Progenitor cell of endocrine pancreas (in vitro differentiated cells): ENCODE data around the gene LILRB5. TPM values are rescaled to one million over a fixed set of nuclear protein-coding genes. Genes with fewer than 3 reads are reported as not detected.
A peak's percentile ranks its signal among the peaks of the same experiment; 100 is the strongest.

Source experiments
- DNase-seq: peaks from one replicate; pipeline ENCODE4 v3.0.0; 2021; ENCODE audit warnings: low spot score; ENCODE audit not compliant: unreplicated experiment
- H3K27ac Mint-ChIP-seq: 2 replicates; pipeline ENCODE4 v1.8.0; 2021; ENCODE audit warnings: mild to moderate bottlenecking, moderate library complexity, mixed read lengths
- H3K27me3 Mint-ChIP-seq: 2 replicates; pipeline ENCODE4 v1.8.0; 2021; ENCODE audit warnings: mixed read lengths
- H3K36me3 Mint-ChIP-seq: 2 replicates; pipeline ENCODE4 v1.8.0; 2022; ENCODE audit warnings: mixed read lengths; ENCODE audit not compliant: insufficient read depth
- H3K4me1 Mint-ChIP-seq: 2 replicates; pipeline ENCODE4 v1.8.0; 2021; ENCODE audit warnings: low read depth, mixed read lengths
- H3K4me3 Mint-ChIP-seq: 2 replicates; pipeline ENCODE4 v1.8.0; 2021; ENCODE audit warnings: low read depth, mild to moderate bottlenecking, moderate library complexity, mixed read lengths
- H3K9me3 Mint-ChIP-seq: 2 replicates; pipeline ENCODE4 v1.8.0; 2021; ENCODE audit warnings: low read depth, mixed read lengths
- CTCF ChIP-seq: fragments of 200-600 bp; sonication (generic); IDR thresholded peaks from one replicate; pipeline ENCODE4 v1.5.0; 2021; ENCODE audit warnings: antibody characterized with exemption, mild to moderate bottlenecking; ENCODE audit not compliant: unreplicated experiment
- total RNA-seq: library from RNA; stranded (reverse); gene quantifications from 2 replicates; pipeline ENCODE4 v1.2.1, GENCODE V29; 2021

Gene LILRB5
- total RNA-seq, 1 donor from 2014 or later: not detected

GRCh38 chr19:54266133-54266532, 9.1 kb upstream of the LILRB5 start:
- TF ChIP-seq CTCF: peak; percentile 91
- no peaks in the 10 kb centered on the region for H3K9me3 Mint-ChIP-seq
- H3K27ac Mint-ChIP-seq: no peak overlapping the region
- H3K36me3 Mint-ChIP-seq: no peaks in the 10 kb centered on the region
- H3K27me3 Mint-ChIP-seq: peaks cover 51% of the 10 kb centered on the region
- no peak overlapping the region for H3K4me3 Mint-ChIP-seq
- no peaks in the 10 kb centered on the region for H3K4me1 Mint-ChIP-seq
- DNase-seq: peak; percentile 82

- no peaks in the 10 kb centered on the region for H3K4me1 Mint-ChIP-seq
- no peak for DNase-seq
- no peak overlapping the region for H3K27ac Mint-ChIP-seq
- no peaks in the 10 kb centered on the region for H3K36me3 Mint-ChIP-seq
- H3K27me3 Mint-ChIP-seq: peaks cover 39% of the 10 kb centered on the region
- H3K9me3 Mint-ChIP-seq: no peaks in the 10 kb centered on the region
- TF ChIP-seq CTCF: no peak
- no peak overlapping the region for H3K4me3 Mint-ChIP-seq
Measured at GRCh38 chr19:54262470-54262869, 5.4 kb upstream of the LILRB5 start.

GRCh38 chr19:54262066-54262465, 5.0 kb upstream of the LILRB5 start:
- H3K36me3 Mint-ChIP-seq: no peaks in the 10 kb centered on the region
- no peaks in the 10 kb centered on the region for H3K4me1 Mint-ChIP-seq
- no peak for DNase-seq

GRCh38 chr19:54256250-54257115, 590 bp downstream of the LILRB5 start:
- Mint-ChIP-seq H3K4me1 (no peaks in the 10 kb centered on the region), H3K36me3 (no peaks in the 10 kb centered on the region), H3K27ac (no peak overlapping the region), H3K9me3 (no peaks in the 10 kb centered on the region), H3K27me3 (peaks cover 29% of the 10 kb centered on the region), H3K4me3 (no peak overlapping the region)
- no peak for DNase-seq
- no peak for TF ChIP-seq CTCF

More at GRCh38 chr19:54262066-54262465, 5.0 kb upstream of the LILRB5 start:
- no peak for TF ChIP-seq CTCF
- Mint-ChIP-seq H3K27me3 (peaks cover 40% of the 10 kb centered on the region), H3K9me3 (no peaks in the 10 kb centered on the region), H3K27ac (no peak overlapping the region), H3K4me3 (no peak overlapping the region)

GRCh38 chr19:54255105-54255775, 1.8 kb downstream of the LILRB5 start:
- H3K36me3 Mint-ChIP-seq: no peaks in the 10 kb centered on the region
- H3K4me1 Mint-ChIP-seq: no peaks in the 10 kb centered on the region
- H3K9me3 Mint-ChIP-seq: no peaks in the 10 kb centered on the region
- no peak for TF ChIP-seq CTCF
- no peak overlapping the region for H3K4me3 Mint-ChIP-seq
- H3K27me3 Mint-ChIP-seq: peaks cover 31% of the 10 kb centered on the region
- H3K27ac Mint-ChIP-seq: no peak overlapping the region
- DNase-seq: no peak
